Astrocyte (in vitro differentiated cells and primary cell): ENCODE results near the gene PLXDC1. TPM values are rescaled to one million over a fixed set of nuclear protein-coding genes. Genes with fewer than 3 reads are reported as not detected.

Source experiments
- DNase-seq: peaks from one replicate; pipeline ENCODE4 v3.0.0-alpha.2; 2010; ENCODE audit warnings: low read depth
- FAIRE-seq: peaks from 2 replicates; lab custom pipeline; 2011; peaks lifted over from hg19 to GRCh38; lab: Jason Lieb, UNC
- H2AFZ ChIP-seq: 2 replicates; pipeline ENCODE4 v1.6.0; 2012; ENCODE audit warnings: low read depth, low read length, inconsistent platforms
- H3K27ac ChIP-seq: 2 replicates; pipeline ENCODE4 v1.5.1; 2011; ENCODE audit warnings: low read depth, low read length, inconsistent platforms
- H3K27me3 ChIP-seq: 2 replicates; pipeline ENCODE4 v1.6.0; 2011; ENCODE audit warnings: low read length, inconsistent platforms; ENCODE audit not compliant: insufficient read depth
- H3K36me3 ChIP-seq: 2 replicates; pipeline ENCODE4 v1.5.1; 2011; ENCODE audit warnings: low read length, inconsistent platforms; ENCODE audit not compliant: insufficient read depth
- H3K4me1 ChIP-seq: 2 replicates; pipeline ENCODE4 v1.5.1; 2011; ENCODE audit warnings: low read length, inconsistent platforms; ENCODE audit not compliant: insufficient read depth
- H3K4me2 ChIP-seq: 2 replicates; pipeline ENCODE4 v1.6.0; 2012; ENCODE audit warnings: low read length, inconsistent platforms
- H3K4me3 ChIP-seq: 2 replicates; pipeline ENCODE4 v1.5.1; 2011; ENCODE audit warnings: low read depth, mild to moderate bottlenecking, low read length, inconsistent platforms; ENCODE audit not compliant: insufficient read depth
- H3K79me2 ChIP-seq: 2 replicates; pipeline ENCODE4 v1.6.0; 2012; ENCODE audit warnings: mild to moderate bottlenecking, low read length, inconsistent platforms; ENCODE audit not compliant: insufficient read depth
- H3K9ac ChIP-seq: 2 replicates; pipeline ENCODE4 v1.6.0; 2012; ENCODE audit warnings: mild to moderate bottlenecking, low read length, inconsistent platforms
- H3K9me3 ChIP-seq: 2 replicates; pipeline ENCODE4 v1.5.1; 2012; ENCODE audit warnings: low read depth, mild to moderate bottlenecking, low read length, inconsistent platforms; ENCODE audit not compliant: insufficient read depth
- H4K20me1 ChIP-seq: 2 replicates; pipeline ENCODE4 v1.6.0; 2012; ENCODE audit warnings: low read length, inconsistent platforms; ENCODE audit not compliant: insufficient read depth
- H3K27ac Mint-ChIP-seq: one replicate; pipeline ENCODE4 v1.8.0; 2021; ENCODE audit warnings: mild to moderate bottlenecking, mixed read lengths; ENCODE audit not compliant: unreplicated experiment
- H3K27me3 Mint-ChIP-seq: one replicate; pipeline ENCODE4 v1.8.0; 2021; ENCODE audit warnings: low read depth, mixed read lengths; ENCODE audit not compliant: unreplicated experiment
- H3K36me3 Mint-ChIP-seq: one replicate; pipeline ENCODE4 v1.8.0; 2021; ENCODE audit warnings: low read depth, mixed read lengths; ENCODE audit not compliant: unreplicated experiment
- H3K4me1 Mint-ChIP-seq: one replicate; pipeline ENCODE4 v1.8.0; 2021; ENCODE audit warnings: low read depth, mixed read lengths; ENCODE audit not compliant: unreplicated experiment
- H3K4me3 Mint-ChIP-seq: one replicate; pipeline ENCODE4 v1.8.0; 2021; ENCODE audit warnings: mild to moderate bottlenecking, moderate library complexity, mixed read lengths; ENCODE audit not compliant: unreplicated experiment
- H3K9me3 Mint-ChIP-seq: one replicate; pipeline ENCODE4 v1.8.0; 2021; ENCODE audit warnings: mild to moderate bottlenecking, mixed read lengths; ENCODE audit not compliant: unreplicated experiment
- CTCF ChIP-seq: IDR thresholded peaks from 2 replicates; pipeline ENCODE4 v1.5.1; 2011; ENCODE audit warnings: low read depth, mild to moderate bottlenecking, inconsistent platforms, low read length, moderate library complexity; ENCODE audit not compliant: insufficient read depth
- EZH2 ChIP-seq: IDR thresholded peaks from 2 replicates; pipeline ENCODE4 v1.6.1; 2012; ENCODE audit warnings: mild to moderate bottlenecking, low read length, inconsistent platforms; ENCODE audit not compliant: insufficient read depth
- total RNA-seq: library from RNA; stranded (reverse); gene quantifications from 2 replicates; pipeline ENCODE4 v1.2.1, GENCODE V29; 2021

The PLXDC1 gene
- total RNA-seq, 1 donor from 2014 or later: 8.9 TPM

GRCh38 chr17:39096508-39097149 is 54.8 kb downstream of the PLXDC1 start:
- Mint-ChIP-seq H3K36me3 (peaks cover 6% of the 10 kb centered on the region), H3K9me3 (no peaks in the 10 kb centered on the region), H3K27me3 (peaks cover 29% of the 10 kb centered on the region), H3K4me1 (peaks cover 37% of the 10 kb centered on the region), H3K4me3 (no peak overlapping the region), H3K27ac (peak overlapping the region; percentile 53)
- Histone ChIP-seq H3K9ac (no peak overlapping the region), H4K20me1 (no peaks in the 10 kb centered on the region), H3K9me3 (no peaks in the 10 kb centered on the region), H2AFZ (no peak overlapping the region), H3K36me3 (no peaks in the 10 kb centered on the region), H3K27ac (no peak overlapping the region), H3K4me1 (peaks cover 7% of the 10 kb centered on the region), H3K4me2 (no peak overlapping the region), H3K4me3 (no peak overlapping the region), H3K27me3 (peaks cover 17% of the 10 kb centered on the region), H3K79me2 (no peaks in the 10 kb centered on the region)
- no peak for TF ChIP-seq CTCF
- TF ChIP-seq EZH2: no peak
- DNase-seq (no peak), FAIRE-seq (no peak)

- Histone ChIP-seq H4K20me1 (no peaks in the 10 kb centered on the region), H3K4me1 (peaks cover 7% of the 10 kb centered on the region), H3K79me2 (no peaks in the 10 kb centered on the region), H3K9me3 (no peaks in the 10 kb centered on the region), H2AFZ (no peak overlapping the region), H3K9ac (no peak overlapping the region), H3K27me3 (peaks cover 17% of the 10 kb centered on the region), H3K4me3 (no peak overlapping the region), H3K27ac (no peak overlapping the region), H3K36me3 (no peaks in the 10 kb centered on the region), H3K4me2 (no peak overlapping the region)
- no peak for TF ChIP-seq CTCF
- TF ChIP-seq EZH2: no peak
- H3K36me3 Mint-ChIP-seq: peaks cover 6% of the 10 kb centered on the region
- H3K27me3 Mint-ChIP-seq: peaks cover 29% of the 10 kb centered on the region
- H3K4me3 Mint-ChIP-seq: no peak overlapping the region
- H3K9me3 Mint-ChIP-seq: no peaks in the 10 kb centered on the region
- peaks cover 45% of the 10 kb centered on the region for H3K4me1 Mint-ChIP-seq
- FAIRE-seq (no peak), DNase-seq (no peak)
- H3K27ac Mint-ChIP-seq: no peak overlapping the region
Observed at GRCh38 chr17:39095309-39095686, 56.1 kb downstream of the PLXDC1 start.

- Histone ChIP-seq H3K36me3 (no peaks in the 10 kb centered on the region), H3K9me3 (no peaks in the 10 kb centered on the region), H3K4me3 (no peak overlapping the region), H3K27ac (no peak overlapping the region), H2AFZ (no peak overlapping the region), H3K79me2 (no peaks in the 10 kb centered on the region), H4K20me1 (no peaks in the 10 kb centered on the region), H3K27me3 (peaks cover 17% of the 10 kb centered on the region), H3K9ac (no peak overlapping the region), H3K4me1 (peaks cover 5% of the 10 kb centered on the region), H3K4me2 (no peak overlapping the region)
- Mint-ChIP-seq H3K36me3 (peaks cover 6% of the 10 kb centered on the region), H3K4me3 (no peak overlapping the region), H3K4me1 (peaks cover 45% of the 10 kb centered on the region), H3K27ac (peak overlapping the region; percentile 41), H3K27me3 (peaks cover 29% of the 10 kb centered on the region), H3K9me3 (no peaks in the 10 kb centered on the region)
- FAIRE-seq: no peak
- peak; percentile 20 for DNase-seq
- no peak for TF ChIP-seq CTCF
- TF ChIP-seq EZH2: no peak
Observed at GRCh38 chr17:39094607-39095308, 56.7 kb downstream of the PLXDC1 start.
